GM04503 (cell line): ENCODE results near the gene DUSP8.
"Not testable (repeated sequence)": the region's sequence is repeated elsewhere in the genome, so short reads cannot be mapped to it uniquely, and the experiment has no call there.

Experiments
- DNase-seq: peaks from one replicate; pipeline ENCODE4 v3.0.0-alpha.2; 2012; ENCODE audit warnings: low read depth

DUSP8 gene

DNA sequence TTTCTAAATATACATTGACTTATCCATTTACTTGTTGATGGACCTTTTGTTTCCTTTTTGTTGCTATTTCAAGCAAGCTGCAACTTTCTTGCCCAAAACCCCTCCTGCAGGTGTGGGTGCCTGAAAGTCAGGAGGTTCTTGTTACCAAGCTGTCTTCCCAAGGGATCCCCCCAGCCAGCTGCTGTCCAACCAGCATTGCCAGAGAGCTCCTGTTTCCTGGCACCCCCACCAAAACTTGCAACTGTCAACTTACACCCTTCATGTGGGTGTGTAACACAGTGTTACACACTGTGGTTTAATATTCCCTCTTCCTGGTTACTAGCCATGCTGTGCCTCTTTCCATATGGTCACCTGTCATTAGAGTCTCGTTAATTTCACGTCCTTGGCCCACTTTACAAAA, 14.6 kb upstream of the DUSP8 start:
- DNase-seq, result no peak

DNA sequence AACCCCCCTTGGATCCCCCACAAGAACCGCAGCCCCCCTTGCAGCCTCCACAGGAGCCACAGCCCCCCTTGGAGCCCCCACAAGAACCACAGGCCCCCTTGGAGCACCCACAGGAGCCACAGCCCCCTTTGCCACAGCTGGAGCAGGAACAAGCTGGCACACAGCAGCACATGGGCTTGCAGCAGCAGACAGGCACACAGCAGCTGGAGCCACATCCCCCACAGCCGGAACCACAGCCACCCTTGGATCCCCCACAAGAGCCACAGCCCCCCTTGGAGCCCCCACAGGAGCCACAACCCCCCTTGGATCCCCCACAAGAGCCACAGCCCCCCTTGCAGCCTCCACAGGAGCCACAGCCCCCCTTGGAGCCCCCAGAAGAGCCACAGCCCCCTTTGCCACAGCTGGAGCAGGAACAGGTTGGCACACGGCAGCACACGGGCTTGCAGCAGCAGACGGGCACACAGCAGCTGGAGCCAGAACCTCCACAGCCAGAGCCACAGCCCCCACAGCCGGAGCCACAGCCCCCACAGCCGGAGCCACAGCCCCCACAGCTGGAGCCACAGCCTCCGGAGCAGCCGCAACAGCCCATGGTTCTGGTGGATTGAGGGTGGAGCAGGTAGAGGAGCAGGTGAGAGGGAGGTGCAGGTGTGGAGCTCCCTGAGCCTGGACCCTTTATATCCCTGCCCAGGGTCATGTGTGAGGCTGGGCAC, 12.7 kb upstream of the DUSP8 start, which contains the start of gene KRTAP5-1:
TSS of gene KRTAP5-1 (minus strand) at position 623 of the 710 bp plus-strand sequence. CDS start at position 589, 34 bp downstream.
- not testable (repeated sequence) for DNase-seq

DNA sequence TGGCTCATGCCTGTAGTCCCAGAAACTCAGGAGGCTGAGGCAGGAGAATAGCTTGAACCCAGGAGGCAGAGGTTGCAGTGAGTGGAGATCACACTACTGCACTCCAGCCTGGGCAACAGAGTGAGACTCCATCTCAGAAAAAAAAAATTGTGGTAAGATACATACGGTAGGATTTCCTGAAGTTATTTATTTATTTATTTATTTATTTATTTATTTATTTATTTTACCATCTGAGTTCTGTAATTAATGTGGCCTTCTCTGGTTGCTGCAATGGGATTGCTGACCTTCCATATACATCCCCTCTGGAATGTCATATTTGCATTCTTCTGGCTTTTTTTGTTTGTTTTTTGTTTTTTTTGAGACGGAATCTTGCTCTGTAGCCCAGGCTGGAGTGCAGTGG, 10.8 kb upstream of the DUSP8 start:
- not testable (repeated sequence) for DNase-seq

DNA sequence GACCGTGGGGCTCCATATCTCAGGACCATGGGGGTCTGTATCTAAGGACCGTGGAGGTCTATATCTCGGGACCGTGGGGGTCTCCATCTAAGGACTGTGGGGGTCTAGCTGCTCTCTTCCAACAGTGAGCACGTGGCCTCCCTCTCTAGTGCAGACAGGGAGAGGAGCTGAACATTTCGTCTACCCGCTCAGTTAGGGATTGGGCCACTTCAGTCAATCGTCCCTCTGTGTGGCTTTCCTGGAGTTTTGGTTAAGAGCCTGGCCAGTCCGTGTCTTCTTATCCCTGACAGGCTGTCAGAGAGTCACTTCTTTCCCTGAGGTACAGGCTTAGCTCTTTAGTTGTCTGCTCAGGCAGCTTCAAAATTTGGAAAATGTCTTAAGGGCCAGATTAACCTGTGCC, 9.9 kb upstream of the DUSP8 start:
- DNase-seq, result no peak

DNA sequence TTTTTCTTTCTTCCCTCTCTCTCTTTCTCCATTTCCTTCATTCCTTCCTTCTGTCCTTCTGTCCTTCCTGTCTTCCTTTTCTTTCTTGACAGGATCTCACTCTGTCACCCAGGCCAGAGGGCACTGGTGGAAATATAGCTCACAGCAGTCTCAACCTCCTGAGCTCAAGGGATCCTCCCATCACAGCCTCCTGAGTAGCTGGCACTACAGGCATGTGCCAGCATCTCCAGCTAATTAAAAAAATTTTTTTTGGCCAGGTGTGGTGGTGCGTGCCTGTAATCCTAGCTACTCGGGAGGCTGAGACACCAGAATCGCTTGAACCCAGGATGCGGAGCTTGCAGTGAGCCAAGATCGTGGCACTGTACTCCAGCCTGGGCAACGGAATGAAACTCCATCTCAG, 4.8 kb upstream of the DUSP8 start:
- no peak for DNase-seq

DNA sequence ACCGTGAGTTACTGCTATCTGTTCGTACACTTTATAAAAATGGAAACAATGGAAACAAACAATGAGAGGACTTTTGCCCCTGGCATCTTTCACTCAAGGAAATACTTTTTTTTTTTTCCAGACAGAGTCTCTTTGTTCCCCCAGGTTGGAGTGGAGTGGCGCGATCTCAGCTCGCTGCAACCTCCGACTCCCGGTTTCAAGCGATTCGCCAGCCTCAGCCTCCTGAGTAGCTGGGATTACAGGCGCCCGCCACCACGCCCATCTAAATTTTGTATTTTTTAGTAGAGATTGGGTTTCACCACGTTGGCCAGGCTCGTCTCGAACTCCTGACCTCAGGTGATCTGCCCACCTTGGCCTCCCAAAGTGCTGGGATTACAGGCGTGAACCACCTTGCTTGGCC, 3.7 kb upstream of the DUSP8 start:
- not testable (repeated sequence) for DNase-seq

DNA sequence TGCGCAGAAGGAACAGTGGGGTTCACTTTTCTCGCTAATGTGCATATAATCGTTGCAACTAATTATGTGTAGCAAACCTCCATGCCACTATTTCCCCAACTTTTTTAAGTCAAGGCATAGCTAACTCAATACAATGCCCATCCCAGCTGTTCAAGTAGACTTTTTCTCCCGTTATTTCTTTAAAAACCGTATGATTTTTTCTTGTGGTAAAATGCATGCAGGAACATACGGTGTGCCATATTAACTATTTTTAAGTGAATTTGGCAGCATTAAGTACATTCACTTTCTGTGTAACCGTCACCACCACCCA, 2.8 kb upstream of the DUSP8 start:
- DNase-seq, result no peak

DNA sequence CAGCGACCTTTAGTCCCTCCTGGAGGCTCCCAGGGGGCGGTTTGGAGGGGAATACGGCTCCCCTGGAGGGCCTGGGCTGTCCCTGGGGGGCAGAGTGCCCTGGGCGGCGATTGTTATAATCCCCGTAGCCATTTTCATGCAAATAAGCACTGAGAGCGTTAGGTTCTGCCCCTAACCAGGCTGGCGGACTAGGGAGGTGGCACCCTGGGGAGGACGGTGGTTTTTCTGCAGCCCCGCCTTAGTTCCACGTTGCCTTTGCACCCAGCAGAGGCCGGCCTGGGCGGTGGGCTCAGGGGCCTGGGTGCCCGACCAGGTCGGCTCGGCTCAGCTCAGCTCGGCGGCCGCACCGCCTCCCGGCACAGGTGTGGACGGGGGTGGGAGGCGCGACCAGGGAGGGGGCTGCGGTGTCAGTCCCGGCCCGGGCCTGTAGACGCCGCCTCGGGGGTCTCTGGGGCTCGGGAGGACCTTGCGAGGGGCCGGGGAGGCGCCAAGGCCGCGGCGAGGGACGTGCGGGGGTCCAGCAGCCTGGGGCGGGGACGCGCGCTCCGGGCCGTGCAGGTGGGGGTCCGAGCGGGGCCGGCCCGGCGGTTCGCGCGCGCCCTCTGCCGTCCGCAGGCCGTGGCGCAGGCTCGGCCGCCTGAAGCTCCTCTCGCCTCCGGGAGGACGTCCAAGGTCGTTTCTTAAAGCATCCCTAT, 2.3 kb upstream of the DUSP8 start:
- no peak for DNase-seq

DNA sequence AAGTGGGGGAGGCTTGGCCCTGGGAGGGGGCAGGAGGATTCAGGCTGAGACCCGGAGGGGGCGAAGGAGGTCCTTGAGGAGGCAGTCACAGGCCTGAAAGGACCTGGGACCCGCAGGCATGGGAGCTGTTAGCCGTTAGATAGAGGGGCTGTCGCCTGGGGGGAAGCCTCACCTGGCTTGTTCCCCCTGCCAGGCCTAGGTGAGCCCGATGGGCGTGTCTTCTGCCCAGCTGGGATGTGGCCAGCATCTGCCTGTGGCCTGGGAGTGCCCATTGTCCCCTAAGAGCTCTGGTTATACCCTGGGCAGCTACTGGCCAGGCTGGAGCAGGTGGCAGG, 1.8 kb upstream of the DUSP8 start:
- DNase-seq, result no peak

DNA sequence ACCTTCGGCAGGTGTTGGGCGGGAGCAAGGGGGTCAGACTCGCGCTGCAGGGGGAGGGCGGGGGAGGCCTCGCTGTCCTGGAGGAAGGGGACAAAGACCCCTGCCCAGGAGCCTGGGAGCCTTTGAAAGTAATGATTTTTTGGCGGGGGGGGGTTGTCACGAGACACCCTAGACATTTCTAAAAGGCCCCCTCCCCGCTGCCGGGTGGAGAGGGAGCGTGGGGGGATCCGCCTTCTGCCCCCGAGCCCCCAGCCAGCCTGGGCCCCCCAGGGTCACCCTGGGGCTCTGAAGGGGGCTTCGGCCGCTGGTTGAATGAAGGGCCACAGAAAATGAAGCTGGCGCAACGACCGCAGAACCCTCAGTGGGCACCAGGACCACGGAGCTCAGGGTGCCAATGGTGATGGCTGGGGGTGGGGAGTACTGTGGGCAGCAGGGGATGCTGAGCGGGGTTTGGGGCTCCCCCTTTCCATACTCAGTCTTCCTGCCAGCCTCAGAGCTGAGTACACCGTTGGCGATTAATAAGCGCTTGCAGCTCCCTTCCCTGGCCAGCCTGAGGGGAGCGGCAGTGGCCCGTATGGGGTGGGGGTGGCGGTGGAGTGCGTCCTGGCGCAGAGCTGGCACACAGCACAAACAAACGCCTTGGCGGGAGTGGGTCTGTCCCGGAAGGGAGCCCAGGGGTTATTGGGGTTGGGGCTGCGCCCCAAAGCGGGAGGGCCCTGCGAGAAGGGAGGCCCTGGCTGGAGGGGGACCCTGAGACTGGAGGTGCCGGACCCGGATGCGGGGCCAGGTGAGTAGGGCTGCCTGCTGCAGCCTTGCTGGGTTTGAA, 1.2 kb upstream of the DUSP8 start:
- no peak for DNase-seq

DNA sequence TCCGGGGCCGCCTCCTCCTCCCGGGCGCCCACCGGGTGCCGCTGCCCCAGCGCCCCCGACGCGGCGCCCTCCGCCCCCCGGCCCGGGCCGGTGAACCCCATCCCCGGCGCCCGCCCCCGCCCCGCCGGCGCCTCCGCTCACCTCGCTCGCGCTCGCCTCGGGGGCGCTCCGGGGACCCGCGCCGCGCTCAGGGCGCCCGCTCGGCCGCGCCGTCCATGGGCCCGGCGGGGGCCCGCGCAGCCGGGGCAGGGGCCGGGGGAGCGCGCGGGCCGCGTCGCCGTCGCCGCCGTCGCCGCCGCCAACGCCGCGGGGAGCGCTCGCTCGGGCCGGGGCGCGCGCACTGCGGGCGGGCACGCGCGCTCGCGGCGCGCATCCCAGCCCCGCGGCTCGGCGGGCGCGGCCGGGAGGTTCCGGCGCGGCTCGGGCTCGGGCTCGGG, 293 bp downstream of the DUSP8 start:
- no peak for DNase-seq

DNA sequence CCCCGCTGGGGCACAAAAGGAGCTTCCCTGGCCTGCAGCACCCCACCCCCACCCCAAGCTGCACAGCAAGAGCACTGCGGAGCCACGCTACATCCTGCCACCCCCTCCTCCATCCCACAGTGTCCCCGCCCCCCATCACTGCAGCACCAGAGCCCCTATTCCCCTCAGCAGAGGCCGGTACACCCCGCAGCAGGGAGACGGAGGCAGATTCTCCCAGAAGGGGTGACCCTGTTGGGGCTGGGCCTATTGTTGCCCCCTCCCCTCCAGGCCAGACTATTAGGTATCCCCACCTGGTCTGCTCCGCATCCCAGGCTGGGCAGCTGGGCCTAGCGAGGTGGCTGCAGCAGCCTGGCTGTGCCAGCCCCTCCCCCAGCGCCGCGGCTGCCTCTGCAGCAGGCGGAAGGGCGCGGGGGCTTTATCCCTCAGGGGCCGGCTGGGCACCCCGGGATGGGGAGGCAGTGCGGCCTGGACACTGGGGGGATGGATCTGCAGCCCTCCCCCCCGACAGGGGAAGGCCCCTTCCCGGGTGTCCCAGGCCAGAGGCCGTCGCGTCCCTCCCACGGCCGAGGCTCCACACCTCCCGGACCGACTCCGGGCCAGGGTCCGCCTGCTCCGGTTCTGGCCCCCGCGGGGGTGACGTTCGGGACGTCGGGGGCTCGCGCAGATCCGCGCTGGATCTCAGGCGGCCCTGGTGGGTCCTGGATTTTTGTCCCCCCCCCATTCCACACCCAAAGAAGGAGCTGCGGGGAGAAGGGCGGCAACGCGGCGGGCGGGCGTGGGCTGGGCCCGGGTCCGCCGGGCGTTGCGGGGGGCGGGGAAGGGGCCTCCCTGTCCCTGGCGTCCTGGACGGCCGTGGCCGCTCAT, 943 bp downstream of the DUSP8 start:
- DNase-seq, result no peak

DNA sequence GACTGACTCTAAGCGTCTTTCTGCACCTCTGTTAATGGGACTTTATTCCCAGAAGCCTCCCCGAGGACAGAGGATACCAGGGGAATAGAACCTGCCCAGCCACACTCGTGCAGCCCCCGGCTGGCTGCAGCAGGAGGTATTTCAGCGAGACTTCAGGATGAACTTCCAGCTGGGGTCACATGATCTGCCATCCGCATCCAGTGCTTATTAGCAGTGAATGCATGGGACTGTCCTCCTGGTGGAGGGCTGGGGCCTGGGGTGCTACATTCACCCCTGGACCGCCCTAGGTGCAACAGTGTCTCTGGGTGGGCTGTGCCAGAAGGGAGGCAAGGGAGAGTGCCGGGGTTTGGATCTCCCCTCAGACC, 1.6 kb downstream of the DUSP8 start:
- DNase-seq, result no peak

DNA sequence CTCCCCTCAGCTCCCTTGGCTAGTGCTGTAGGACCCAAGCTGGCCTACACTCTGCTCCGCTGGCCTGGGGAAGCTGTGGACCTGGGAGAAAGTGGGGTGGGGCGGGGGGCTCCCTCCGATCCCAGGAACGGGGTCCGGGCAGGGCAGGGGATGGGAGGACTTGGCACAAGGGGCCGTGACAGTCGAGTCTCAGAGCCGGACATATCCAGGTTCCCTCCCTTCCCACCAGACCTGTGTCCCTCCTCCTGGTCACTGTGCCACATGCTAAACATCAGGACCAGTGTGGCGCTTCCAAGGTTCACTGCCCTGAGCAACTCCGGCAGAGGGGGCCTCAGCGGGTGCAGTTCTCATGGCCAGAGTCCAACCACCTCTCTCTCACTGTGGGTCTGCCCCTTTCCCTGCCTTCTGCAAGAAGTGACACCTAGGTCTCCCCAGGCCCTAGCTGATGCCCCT, 2.0 kb downstream of the DUSP8 start:
- no peak for DNase-seq

DNA sequence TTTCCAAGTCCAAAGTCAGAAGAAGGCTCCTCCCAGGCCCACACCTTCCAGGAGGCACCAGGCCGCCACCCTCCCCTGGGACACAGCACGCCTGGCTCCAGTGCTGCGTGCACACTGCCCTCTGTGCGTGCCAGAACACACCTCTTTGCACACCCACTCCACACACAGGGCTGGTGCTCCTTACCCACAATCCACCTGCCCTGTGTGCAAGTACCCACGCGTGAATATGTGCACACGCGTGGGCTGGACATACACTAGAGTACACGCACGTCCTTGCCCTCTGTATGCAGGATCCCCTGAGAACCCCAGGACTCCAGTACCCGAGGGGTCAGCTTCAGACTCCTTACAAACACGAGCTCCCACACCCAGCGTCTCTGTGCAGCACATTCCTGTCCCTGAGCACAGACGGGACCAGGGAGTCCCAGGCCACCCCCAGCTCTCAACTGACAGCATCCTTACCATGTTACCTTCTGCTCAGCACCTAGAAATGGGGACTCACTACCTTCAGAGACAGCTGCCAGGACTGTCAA, 2.8 kb downstream of the DUSP8 start:
- DNase-seq, result no peak

DNA sequence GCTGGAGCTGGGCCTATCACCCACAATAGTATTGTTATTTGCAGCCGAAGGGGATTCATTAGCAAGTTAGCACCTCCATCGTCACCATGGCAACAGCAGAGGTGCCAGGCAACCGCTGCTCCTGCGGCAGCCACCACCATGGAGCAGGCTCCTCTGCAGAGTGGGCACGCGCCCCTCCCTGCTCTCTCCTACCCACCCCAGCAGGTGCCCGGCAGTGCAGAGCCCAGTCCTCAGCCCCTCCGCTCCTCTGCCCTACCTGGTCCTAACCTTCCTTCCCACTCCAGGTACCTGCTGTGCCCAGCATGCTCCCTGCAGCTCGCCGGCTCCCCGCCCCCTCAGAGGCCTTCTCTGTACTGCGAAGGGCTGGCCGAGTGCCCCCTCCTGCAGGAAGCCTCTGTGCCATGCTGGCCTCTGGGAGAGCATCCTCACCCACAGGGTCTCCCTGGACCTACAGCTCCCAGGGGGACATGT, 3.6 kb downstream of the DUSP8 start:
- DNase-seq, result no peak

DNA sequence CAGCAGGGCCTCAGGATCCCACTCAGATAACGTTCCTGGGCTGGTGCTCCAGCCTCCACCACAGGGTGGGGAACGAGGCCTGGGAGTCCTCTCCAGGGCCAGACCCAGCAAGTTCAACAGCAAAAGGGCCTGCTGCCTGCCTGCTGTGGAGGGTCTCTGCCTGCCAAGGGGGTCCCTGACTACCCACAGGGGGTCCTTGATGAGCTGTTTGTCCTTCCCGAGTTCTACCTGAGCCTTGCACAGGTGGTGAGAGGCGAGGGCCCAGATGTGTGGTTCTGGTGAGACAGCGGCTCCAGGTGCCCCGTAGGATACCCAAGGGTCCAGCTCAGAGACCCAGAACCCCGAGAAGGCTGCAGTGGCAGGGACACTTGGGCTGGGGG, 4.4 kb downstream of the DUSP8 start:
- no peak for DNase-seq

DNA sequence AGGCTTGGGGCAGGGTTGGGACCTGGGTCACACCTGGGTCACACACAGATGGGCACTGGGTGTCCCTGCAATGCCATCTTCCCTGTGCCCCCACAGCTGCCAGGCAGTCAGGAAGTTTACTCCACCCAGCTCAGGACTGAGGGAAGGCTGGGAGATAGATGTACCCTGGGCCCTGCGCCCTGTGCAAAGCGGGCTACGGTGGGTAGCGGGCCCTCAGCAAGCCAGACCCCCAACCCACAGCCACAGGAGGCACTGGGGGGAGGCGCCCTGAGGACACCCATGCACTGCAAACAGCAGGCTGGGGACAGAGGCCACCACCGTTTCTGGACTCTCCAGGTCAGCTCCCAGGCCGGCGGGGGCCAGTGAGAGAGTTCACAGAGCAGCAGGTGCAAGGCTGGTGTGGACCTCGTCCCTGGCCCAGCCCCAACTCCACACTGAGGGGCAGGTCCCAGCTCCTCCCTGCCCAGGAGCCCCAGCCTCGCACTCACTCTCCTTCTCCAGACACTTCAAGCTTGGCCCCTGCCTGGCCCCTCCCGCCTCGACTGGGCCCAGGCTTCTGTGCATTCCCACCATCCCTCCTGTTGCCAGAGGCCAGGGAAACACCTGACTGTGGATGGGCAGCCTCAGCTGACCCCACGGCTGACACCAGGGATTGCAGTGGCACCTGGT, 4.9 kb downstream of the DUSP8 start:
- DNase-seq, result no peak

DNA sequence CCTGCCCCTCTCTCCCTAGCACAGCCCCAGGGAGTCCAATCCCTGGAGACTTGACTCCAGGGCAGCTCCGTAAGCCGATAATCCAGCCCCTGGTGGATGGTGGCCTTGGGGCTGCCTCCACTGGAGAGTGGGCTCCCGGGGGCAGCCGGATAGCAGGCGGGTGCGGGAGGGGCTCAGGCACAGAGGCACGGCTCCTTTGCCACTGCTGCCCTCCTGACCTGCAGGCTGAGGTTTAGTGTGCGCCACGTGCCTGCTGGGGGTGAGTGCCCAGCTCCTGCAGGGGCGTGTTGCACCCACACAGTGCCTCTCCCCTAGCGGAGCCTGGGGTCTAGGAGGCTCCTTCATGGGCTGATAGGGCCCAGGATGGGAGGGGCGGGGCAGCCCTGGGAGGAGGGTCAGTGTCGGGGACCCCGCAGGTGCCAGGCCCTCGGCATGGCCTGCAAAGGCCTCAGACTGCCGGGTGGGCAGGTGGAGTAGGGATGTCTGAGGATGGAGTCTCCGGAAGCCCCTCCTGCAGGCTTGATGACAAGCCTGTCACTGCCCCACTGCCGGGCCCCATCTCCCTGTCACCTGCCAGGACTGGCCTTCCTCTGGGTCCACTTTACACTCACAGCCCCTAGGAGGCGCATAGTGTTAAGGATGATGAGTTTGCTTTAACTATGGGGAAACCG, 5.6 kb downstream of the DUSP8 start:
- no peak for DNase-seq

DNA sequence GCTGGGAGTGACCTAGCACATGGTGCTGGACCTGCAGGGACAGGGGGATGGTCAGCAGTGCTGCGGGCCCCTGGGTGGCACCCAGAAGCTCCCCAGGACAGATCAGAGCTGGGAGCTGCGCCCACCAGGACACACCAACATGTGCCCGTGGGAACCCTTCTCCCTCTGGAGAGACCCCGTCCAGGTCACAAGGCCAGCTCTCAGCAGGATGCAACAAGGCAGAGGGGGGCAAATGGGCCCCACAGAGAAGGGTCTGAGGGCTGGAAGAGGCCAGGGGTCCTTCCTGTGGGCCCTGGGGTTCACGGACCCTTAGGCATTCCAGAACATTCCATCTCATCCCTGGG, 6.2 kb downstream of the DUSP8 start:
- no peak for DNase-seq
